ENCODE results near the gene EFCAB11. TPM values are rescaled to one million over a fixed set of nuclear protein-coding genes. Genes with fewer than 3 reads are reported as not detected.

Gene EFCAB11
- total RNA-seq, 1 experiment from 2014 or later = 18.1 TPM

- Histone ChIP-seq H3K27me3 (ENCODE audit: insufficient read depth, low read length) (no peaks in the 10 kb centered on the region), H3K36me3 (ENCODE audit: control insufficient read depth in 1 of 2, insufficient read depth in 2 of 2, low read length in 2 of 2) (no peaks in the 10 kb centered on the region), H4K20me1 (ENCODE audit: insufficient read depth) (no peaks in the 10 kb centered on the region), H3K4me1 (ENCODE audit: control insufficient read depth in 1 of 2, insufficient read depth in 2 of 2, low read length in 2 of 2) (no peaks in the 10 kb centered on the region), H3K27ac (ENCODE audit: low read depth, low read length) (no peak overlapping the region), H3K9me2 (ENCODE audit: insufficient read depth) (no peaks in the 10 kb centered on the region), H3K79me2 (ENCODE audit: insufficient read depth, low read length) (no peaks in the 10 kb centered on the region), H3K9ac (ENCODE audit: low read length) (no peak overlapping the region), H3K4me2 (ENCODE audit: low read length) (no peak overlapping the region), H3K9me3 (ENCODE audit: control insufficient read depth in 1 of 2, insufficient read depth in 1 of 2, low read depth in 1 of 2, low read length in 2 of 2) (no peaks in the 10 kb centered on the region), H3K4me3 (replicated peaks in 1 of 2; ENCODE audit: low read depth in 1 of 2, low read length in 2 of 2) (no peak overlapping the region), H2AFZ (ENCODE audit: low read depth, low read length, poor library complexity, severe bottlenecking) (no peak overlapping the region)
- CTCF ChIA-PET = no interaction called here
- DNase-seq (ENCODE audit: low read depth, low spot score) (no peak), ATAC-seq (no peak)
- POLR2A ChIA-PET = no interaction called here
- TF ChIP-seq FOSL1 (IDR thresholded peaks at IDR 0.05; ENCODE audit: low read depth) (no peak), SP1 (IDR thresholded peaks at IDR 0.05; ENCODE audit: low read depth) (no peak), YY1 (IDR thresholded peaks at IDR 0.05; ENCODE audit: extremely low read depth, insufficient replicate concordance, low read depth, low read length) (no peak), MAX (IDR thresholded peaks at IDR 0.05) (no peak), EZH2phosphoT487 (IDR thresholded peaks at IDR 0.05; ENCODE audit: borderline replicate concordance) (no peak), EZH2 (IDR thresholded peaks at IDR 0.05) (no peak), SIN3A (IDR thresholded peaks at IDR 0.05; ENCODE audit: low read depth) (no peak), ZBTB33 (IDR thresholded peaks at IDR 0.05; ENCODE audit: extremely low read depth, insufficient replicate concordance, low read length) (no peak), ZFX (IDR thresholded peaks at IDR 0.05) (no peak), ELF1 (IDR thresholded peaks at IDR 0.05; ENCODE audit: borderline replicate concordance, low read depth) (no peak), EGR1 (IDR thresholded peaks at IDR 0.05; ENCODE audit: low read depth) (no peak), POLR2A (IDR thresholded peaks at IDR 0.05; ENCODE audit: borderline replicate concordance, extremely low read depth, insufficient read depth, insufficient read length) (no peak), REST (IDR thresholded peaks at IDR 0.05; ENCODE audit: low read depth) (no peak), CEBPB (IDR thresholded peaks at IDR 0.05; ENCODE audit: low read depth) (no peak), CBX3 (IDR thresholded peaks at IDR 0.05; ENCODE audit: low read depth) (no peak), ATF3 (IDR thresholded peaks at IDR 0.05) (no peak), TCF7L2 (IDR thresholded peaks at IDR 0.05; ENCODE audit: borderline replicate concordance, extremely low read depth, insufficient read depth, insufficient read length) (no peak), CTCF (IDR thresholded peaks at IDR 0.05 in 2 of 3, conservative IDR thresholded peaks at IDR 0.05 in 1 of 3; ENCODE audit: borderline replicate concordance in 1 of 3, insufficient read depth in 1 of 3, low read depth in 2 of 3, low read length in 2 of 3) (no peak)
- intact Hi-C loops (cut with micrococcal nuclease) = no loop called here
- BruUV-seq (replicated peaks) = no TSS peak
- RAD21 ChIA-PET (ENCODE audit: low non-redundant PET in 1 of 2, low total read pairs in 2 of 2, uncharacterized antibody in 2 of 2, unreplicated experiment in 2 of 2) = no interaction called here
Observed at GRCh38 chr14:89806451-89806850, 148.1 kb downstream of the EFCAB11 start.
